HEK293 (cell line): ENCODE measurements around the gene RASEF.

ENCODE experiments used
- BCL11B ChIP-seq: fragments of 450-650 bp; formaldehyde crosslinking; IDR thresholded peaks from 2 replicates; pipeline ENCODE4 v1.5.1; 2016; ENCODE audit warnings: low read depth, missing biosample characterization, missing genetic modification characterization
- CTCF ChIP-seq: fragments of 450-650 bp; formaldehyde crosslinking; IDR thresholded peaks from 2 replicates; pipeline ENCODE4 v1.5.1; 2016; ENCODE audit warnings: missing biosample characterization, missing genetic modification characterization
- IKZF3 ChIP-seq: fragments of 450-650 bp; IDR thresholded peaks from 2 replicates; pipeline ENCODE4 v1.5.0; 2018; ENCODE audit warnings: missing biosample characterization, mild to moderate bottlenecking, missing genetic modification characterization, moderate library complexity
- PATZ1 ChIP-seq: fragments of 450-650 bp; formaldehyde crosslinking; IDR thresholded peaks from 2 replicates; pipeline ENCODE4 v1.5.1; 2016; ENCODE audit warnings: missing biosample characterization, missing genetic modification characterization
- ZNF660 ChIP-seq: fragments of 450-650 bp; IDR thresholded peaks from 2 replicates; pipeline ENCODE4 v1.5.1; 2018; ENCODE audit warnings: missing biosample characterization, mild to moderate bottlenecking, missing genetic modification characterization

- TF ChIP-seq CTCF (tag by site-specific recombination) = no peak
- TF ChIP-seq BCL11B (tag by site-specific recombination) = no peak
- TF ChIP-seq PATZ1 (tag by site-specific recombination) = no peak
- TF ChIP-seq IKZF3 (tag by site-specific recombination) = no peak
- TF ChIP-seq ZNF660 (tag by site-specific recombination) = no peak
Observed at GRCh38 chr9:83034587-83034986, 28.4 kb downstream of the RASEF start.
